CD4-positive, alpha-beta T cell (primary cell): ENCODE data around the gene DOCK9. TPM values are rescaled to one million over a fixed set of nuclear protein-coding genes. Genes with fewer than 3 reads are reported as not detected.

ENCODE experiments used
- ATAC-seq: fragments of 200-7000 bp; cut with Tn5 transposase; one replicate; pipeline ENCODE4 v1.10.0; 2022; ENCODE audit warnings: mild to moderate bottlenecking; ENCODE audit not compliant: poor library complexity
- CTCF ChIA-PET: fragments of 350-600 bp; sonication (Branson Sonifier 250); formaldehyde crosslinking; loops from one replicate; lab custom pipeline; 2021; ENCODE audit warnings: antibody characterized with exemption, inconsistent platforms; lab: Charles Lee
- POLR2A ChIA-PET: fragments of 350-600 bp; sonication (Branson Sonifier 250); formaldehyde crosslinking; loops from one replicate; lab custom pipeline; 2021; ENCODE audit warnings: antibody characterized with exemption, inconsistent platforms; lab: Charles Lee
- DNase-seq, 14 experiments: peaks; one replicate each; pipeline ENCODE4 v3.0.0-alpha.2; 2013 to 2020; ENCODE audit warnings: mixed read lengths in 2 of 14
- H3K27ac ChIP-seq, 2 donors: one replicate each; pipeline versions ENCODE4 v1.5.1 to v1.7.0; 2013; ENCODE audit warnings: low read length in 2 of 2, low read depth in 1 of 2, mild to moderate bottlenecking in 1 of 2
- H3K27me3 ChIP-seq, 2 experiments: 1 replicate in 1 of 2; 2 replicates in 1 of 2; pipeline versions ENCODE4 v1.6.1 to v1.7.0; 2013; ENCODE audit warnings: low read length in 2 of 2, control low read depth in 1 of 2, mild to moderate bottlenecking in 1 of 2, moderate library complexity in 1 of 2; ENCODE audit not compliant: insufficient read depth in 2 of 2, control insufficient read depth in 1 of 2
- H3K36me3 ChIP-seq: one replicate; pipeline ENCODE4 v1.6.1; 2013; ENCODE audit warnings: low read length, control low read depth; ENCODE audit not compliant: insufficient read depth
- H3K4me1 ChIP-seq: one replicate; pipeline ENCODE4 v1.6.1; 2013; ENCODE audit warnings: low read length, control low read depth; ENCODE audit not compliant: insufficient read depth
- H3K4me3 ChIP-seq: one replicate; pipeline ENCODE4 v1.5.1; 2013; ENCODE audit warnings: mild to moderate bottlenecking, low read length, moderate library complexity
- H3K9me3 ChIP-seq, 2 experiments: 1 replicate in 1 of 2; 2 replicates in 1 of 2; pipeline versions ENCODE4 v1.6.1 to v1.7.0; 2013; ENCODE audit warnings: low read length in 2 of 2, mild to moderate bottlenecking in 2 of 2, control low read depth in 1 of 2, moderate library complexity in 1 of 2; ENCODE audit not compliant: control insufficient read depth in 1 of 2, insufficient read depth in 1 of 2
- H3K27ac Mint-ChIP-seq: one replicate; pipeline ENCODE4 v1.8.0; 2020; ENCODE audit warnings: mixed read lengths
- H3K27me3 Mint-ChIP-seq: one replicate; pipeline ENCODE4 v1.8.0; 2021; ENCODE audit warnings: mixed read lengths
- H3K36me3 Mint-ChIP-seq: one replicate; pipeline ENCODE4 v1.8.0; 2021; ENCODE audit warnings: low read depth, mixed read lengths
- H3K4me1 Mint-ChIP-seq: one replicate; pipeline ENCODE4 v1.8.0; 2021; ENCODE audit warnings: low read depth, mixed read lengths
- H3K4me3 Mint-ChIP-seq: one replicate; pipeline ENCODE4 v1.8.0; 2020; ENCODE audit warnings: mild to moderate bottlenecking, mixed read lengths
- H3K9me3 Mint-ChIP-seq: one replicate; pipeline ENCODE4 v1.8.0; 2020; ENCODE audit warnings: mixed read lengths
- CTCF ChIP-seq: fragments of 200-600 bp; IDR thresholded peaks from one replicate; pipeline ENCODE4 v1.8.0; 2022; ENCODE audit warnings: antibody characterized with exemption, mild to moderate bottlenecking
- intact Hi-C, 2 experiments: fragments of 100-400 bp; cut with DNase I in 1 of 2; cut with micrococcal nuclease in 1 of 2; formaldehyde crosslinking; loops; one replicate each; pipeline versions ENCODE4 v1.15.1 to v1.9.0; 2023 to 2025; cut with DNase I, micrococcal nuclease
- total RNA-seq, 174 experiments: library from RNA in 2 of 174; stranded (reverse) in 2 of 174; gene quantifications; one replicate each; pipeline ENCODE4 v1.2.3 and lab custom pipeline; 2021 to 2026

DOCK9 gene
- total RNA-seq, 2 experiments from 2014 or later, result 76.3 to 79.3 TPM

- Histone ChIP-seq H3K9me3 (no peaks in the 10 kb centered on the region), H3K36me3 (no peaks in the 10 kb centered on the region), H3K27me3 (no peaks in the 10 kb centered on the region), H3K27ac (no peak overlapping the region), H3K4me3 (no peak overlapping the region), H3K4me1 (peaks cover 29% of the 10 kb centered on the region)
- Mint-ChIP-seq H3K27me3 (no peaks in the 10 kb centered on the region), H3K27ac (no peak overlapping the region), H3K4me3 (no peak overlapping the region), H3K9me3 (no peaks in the 10 kb centered on the region), H3K4me1 (peaks cover 77% of the 10 kb centered on the region), H3K36me3 (no peaks in the 10 kb centered on the region)
- DNase-seq (no peak), ATAC-seq (no peak)
- CTCF ChIA-PET, result no interaction called here
- intact Hi-C loops, result no loop called here
- TF ChIP-seq CTCF, result no peak
- POLR2A ChIA-PET, result interaction anchor here (0.8 kb wide), 1 partner anchor 11 kb away, joined by 3 read pairs; no protein-coding TSS in a partner anchor
These were observed 3.8 kb downstream of the DOCK9 start for GRCh38 chr13:98974053-98974452.

- no peak for TF ChIP-seq CTCF
- no peaks in the 10 kb centered on the region for H3K27me3 ChIP-seq
- no peak for DNase-seq
- no peak overlapping the region for H3K27ac Mint-ChIP-seq
- peaks cover 67% of the 10 kb centered on the region for H3K4me1 Mint-ChIP-seq
- H3K4me1 ChIP-seq, result peaks cover 25% of the 10 kb centered on the region
- no peaks in the 10 kb centered on the region for H3K9me3 Mint-ChIP-seq
- H3K9me3 ChIP-seq, result no peaks in the 10 kb centered on the region
- ChIA-PET CTCF (no interaction called here), POLR2A (interaction anchor here (1.1 kb wide), 1 partner anchor 9 kb away, joined by 3 read pairs; no protein-coding TSS in a partner anchor)
- intact Hi-C loops, result no loop called here
- no peaks in the 10 kb centered on the region for H3K36me3 ChIP-seq
- no peaks in the 10 kb centered on the region for H3K27me3 Mint-ChIP-seq
- no peaks in the 10 kb centered on the region for H3K36me3 Mint-ChIP-seq
- no peak overlapping the region for H3K4me3 Mint-ChIP-seq
- no peak for ATAC-seq
- H3K4me3 ChIP-seq, result no peak overlapping the region
- no peak overlapping the region for H3K27ac ChIP-seq
These were observed 5.2 kb downstream of the DOCK9 start for GRCh38 chr13:98972627-98973026.

GRCh38 chr13:98972059-98972458 lies 5.8 kb downstream of the DOCK9 start:
- Mint-ChIP-seq H3K4me3 (no peak overlapping the region), H3K27ac (no peak overlapping the region), H3K4me1 (peaks cover 61% of the 10 kb centered on the region), H3K27me3 (no peaks in the 10 kb centered on the region), H3K36me3 (no peaks in the 10 kb centered on the region), H3K9me3 (no peaks in the 10 kb centered on the region)
- ATAC-seq, result no peak
- no peaks in the 10 kb centered on the region for H3K36me3 ChIP-seq
- no peak for TF ChIP-seq CTCF
- peaks cover 24% of the 10 kb centered on the region for H3K4me1 ChIP-seq
- DNase-seq, result no peak
- intact Hi-C loops, result no loop called here
- CTCF ChIA-PET, result no interaction called here
- H3K27me3 ChIP-seq, result no peaks in the 10 kb centered on the region
- H3K27ac ChIP-seq, result no peak overlapping the region
- H3K9me3 ChIP-seq, result no peaks in the 10 kb centered on the region
- POLR2A ChIA-PET, result interaction anchor here (1.1 kb wide), 1 partner anchor 10 kb away, joined by 3 read pairs; no protein-coding TSS in a partner anchor
- no peak overlapping the region for H3K4me3 ChIP-seq
